HG02938 (cell line): ENCODE measurements around the gene LY6G5C.

Experiments used
- ATAC-seq: cut with Tn5 transposase; IDR thresholded peaks from one replicate; pipeline ENCODE4 v1.9.1; 2021; ENCODE audit warnings: mild to moderate bottlenecking, moderate library complexity; ENCODE audit not compliant: unreplicated experiment

Gene LY6G5C

GRCh38 chr6:31663126-31663960 is 17.5 kb downstream of the LY6G5C start:
- no peak for ATAC-seq

GRCh38 chr6:31662124-31662723 is 18.6 kb downstream of the LY6G5C start:
- ATAC-seq = no peak

GRCh38 chr6:31661262-31662123 is 19.4 kb downstream of the LY6G5C start:
- ATAC-seq = no peak

- ATAC-seq = no peak
Observed at GRCh38 chr6:31660381-31661261, 20.2 kb downstream of the LY6G5C start, which contains the start of gene C6orf47. TSS of gene C6orf47 (minus strand) at chr6:31660778. CDS start at chr6:31659947, 831 bp downstream.

- no peak for ATAC-seq
Observed at GRCh38 chr6:31659649-31660380, 21.1 kb downstream of the LY6G5C start.

- ATAC-seq = no peak
Observed at GRCh38 chr6:31658983-31659648, 21.8 kb downstream of the LY6G5C start.

- ATAC-seq = no peak
Observed at GRCh38 chr6:31658158-31658688, 22.6 kb downstream of the LY6G5C start.

GRCh38 chr6:31657406-31658157 is 23.3 kb downstream of the LY6G5C start:
- no peak for ATAC-seq

GRCh38 chr6:31655349-31656237 is 25.3 kb downstream of the LY6G5C start, which contains the start of gene APOM:
TSS of gene APOM (plus strand) at chr6:31655894. CDS start at chr6:31655967, 73 bp downstream.
- ATAC-seq = no peak

GRCh38 chr6:31654574-31655348 is 26.1 kb downstream of the LY6G5C start:
- ATAC-seq = no peak

GRCh38 chr6:31652925-31653724 is 27.7 kb downstream of the LY6G5C start:
- peak; percentile 55 for ATAC-seq

- peak; percentile 34 for ATAC-seq
Observed at GRCh38 chr6:31651602-31652191, 29.2 kb downstream of the LY6G5C start.

GRCh38 chr6:31645325-31645724 is 35.5 kb downstream of the LY6G5C start:
- no peak for ATAC-seq

GRCh38 chr6:31643818-31644454 is 36.9 kb downstream of the LY6G5C start:
- ATAC-seq = no peak
